Liver (tissue), 9 donors: ENCODE results near the gene MRPL37. TPM values are rescaled to one million over a fixed set of nuclear protein-coding genes. Genes with fewer than 3 reads are reported as not detected.
"Not testable (repeated sequence)": the region's sequence is repeated elsewhere in the genome, so short reads cannot be mapped to it uniquely, and the experiment has no call there.

Source experiments
- DNase-seq: peaks from one replicate; pipeline ENCODE4 v3.0.0-alpha.2; 2017; ENCODE audit warnings: low spot score
- H3K27ac ChIP-seq, 2 donors: one replicate each; pipeline ENCODE4 v1.7.0; 2013; ENCODE audit warnings: inconsistent platforms in 2 of 2, low read length in 2 of 2, control low read depth in 1 of 2, low read depth in 1 of 2, mild to moderate bottlenecking in 1 of 2
- H3K27me3 ChIP-seq, 4 donors: one replicate each; pipeline versions ENCODE4 v1.6.1 to v1.7.0; 2013; ENCODE audit warnings: low read length in 3 of 4, inconsistent platforms in 1 of 4, mild to moderate bottlenecking in 1 of 4, moderate library complexity in 1 of 4; ENCODE audit not compliant: control insufficient read depth in 4 of 4, insufficient read depth in 4 of 4
- H3K36me3 ChIP-seq, 4 donors: one replicate each; pipeline versions ENCODE4 v1.6.1 to v1.7.0; 2013; ENCODE audit warnings: low read length in 3 of 4, mild to moderate bottlenecking in 3 of 4, low read depth in 1 of 4, moderate library complexity in 1 of 4; ENCODE audit not compliant: control insufficient read depth in 4 of 4, insufficient read depth in 3 of 4
- H3K4me1 ChIP-seq, 4 donors: one replicate each; pipeline versions ENCODE4 v1.6.1 to v1.7.0; 2013; ENCODE audit warnings: low read length in 3 of 4, mild to moderate bottlenecking in 3 of 4, moderate library complexity in 1 of 4; ENCODE audit not compliant: control insufficient read depth in 4 of 4, insufficient read depth in 4 of 4
- H3K4me3 ChIP-seq, 3 donors: one replicate each; pipeline versions ENCODE4 v1.6.1 to v1.7.0; 2013; ENCODE audit warnings: low read length in 3 of 3, control low read depth in 1 of 3, low read depth in 1 of 3, mild to moderate bottlenecking in 1 of 3
- H3K9ac ChIP-seq, 2 donors: one replicate each; pipeline ENCODE4 v1.7.0; 2013; ENCODE audit warnings: low read length in 2 of 2, mild to moderate bottlenecking in 2 of 2, moderate library complexity in 2 of 2, control low read depth in 1 of 2, low read depth in 1 of 2
- H3K9me3 ChIP-seq, 4 donors: one replicate each; pipeline versions ENCODE4 v1.6.1 to v1.7.0; 2013; ENCODE audit warnings: low read length in 3 of 4; ENCODE audit not compliant: control insufficient read depth in 4 of 4
- ATF3 ChIP-seq: IDR thresholded peaks from 2 replicates; pipeline ENCODE4 v1.6.1; 2016; ENCODE audit warnings: antibody characterized with exemption
- CTCF ChIP-seq: fragments of 150-350 bp; IDR thresholded peaks from 2 replicates; pipeline ENCODE4 v1.5.1; 2017; ENCODE audit warnings: improper control_type of control experiment, low read depth, low read length; ENCODE audit not compliant: missing input control
- GABPA ChIP-seq, 2 donors: IDR thresholded peaks in 1 of 2; conservative IDR thresholded peaks in 1 of 2; 2 replicates each; pipeline ENCODE4 v1.6.1; 2016; ENCODE audit warnings: antibody characterized with exemption in 2 of 2, mild to moderate bottlenecking in 1 of 2, moderate library complexity in 1 of 2
- HNF4A ChIP-seq, 2 donors: conservative IDR thresholded peaks; 2 replicates each; pipeline ENCODE4 v1.6.1; 2016; ENCODE audit warnings: antibody characterized with exemption in 2 of 2, mild to moderate bottlenecking in 2 of 2
- HNF4G ChIP-seq: IDR thresholded peaks from 2 replicates; pipeline ENCODE4 v1.6.1; 2016; ENCODE audit warnings: antibody characterized with exemption
- JUND ChIP-seq, 2 donors: IDR thresholded peaks; 2 replicates each; pipeline ENCODE4 v1.6.1; 2016; ENCODE audit warnings: antibody characterized with exemption in 2 of 2
- NR2F2 ChIP-seq: IDR thresholded peaks from 2 replicates; pipeline ENCODE4 v1.6.1; 2016; ENCODE audit warnings: antibody characterized with exemption
- RAD21 ChIP-seq, 2 donors: IDR thresholded peaks; 2 replicates each; pipeline ENCODE4 v1.6.1; 2016; ENCODE audit warnings: antibody characterized with exemption in 2 of 2, mild to moderate bottlenecking in 2 of 2
- RXRA ChIP-seq, 2 donors: IDR thresholded peaks; 2 replicates each; pipeline ENCODE4 v1.6.1; 2017 to 2018; ENCODE audit warnings: antibody characterized with exemption in 2 of 2, mild to moderate bottlenecking in 1 of 2
- SP1 ChIP-seq: IDR thresholded peaks from 2 replicates; pipeline ENCODE4 v1.6.1; 2018; ENCODE audit warnings: antibody characterized with exemption, mild to moderate bottlenecking
- YY1 ChIP-seq: IDR thresholded peaks from 2 replicates; pipeline ENCODE4 v1.6.1; 2016; ENCODE audit warnings: antibody characterized with exemption, mild to moderate bottlenecking
- WGBS: extraction: QIAGEN DNeasy Blood & Tissue Kit; methylation state at CpG from one replicate; pipeline ENCODE4 v1.1.7; 2013; 5-methylcytosine and 5-hydroxymethylcytosine counted together
- polyA plus RNA-seq, 2 donors: library from polyadenylated mRNA; stranded (reverse) in 1 of 2; unstranded in 1 of 2; fragments of 200-250 nt in 1 of 2; fragments of >200 nt in 1 of 2; fragmentation: Nextera tagmentation in 1 of 2; extraction: Ambion mirVana in 1 of 2; gene quantifications; one replicate each; pipeline versions ENCODE4 v1.2.1 to v1.2.3, GENCODE V29; 2013 to 2015
- total RNA-seq, 2 donors: library from RNA; depleted of rRNA; stranded (reverse); fragments of >200 nt; gene quantifications; one replicate each; pipeline ENCODE4 v1.2.3, GENCODE V29; 2014
- TF ChIP-seq, protein P1 (sequence below): IDR thresholded peaks from 2 replicates; pipeline ENCODE4 v1.6.1; 2016; ENCODE audit warnings: antibody characterized with exemption
- TF ChIP-seq, protein P2 (sequence below): IDR thresholded peaks from 2 replicates; pipeline ENCODE4 v1.6.1; 2016; ENCODE audit warnings: antibody characterized with exemption
- TF ChIP-seq, protein P3 (sequence below): IDR thresholded peaks from 2 replicates; pipeline ENCODE4 v1.6.1; 2016; ENCODE audit warnings: antibody characterized with exemption, mild to moderate bottlenecking
- donor health status: healthy.
- donor health status: healthy.
- donor health status: healthy.
- donor health status: healthy.
- donor health status: healthy.

The MRPL37 gene
- total and polyA plus RNA-seq, 4 donors, result 34.7 to 114 (median 69.2) TPM

GRCh38 chr1:54163573-54163972 lies 36.4 kb upstream of the MRPL37 start:
- WGBS, result 85% methylated on average over 5 of the region's 5 CpGs
- no peak for TF ChIP-seq YY1
- TF ChIP-seq RXRA (IDR thresholded peaks at IDR 0.05), result no peak
- TF ChIP-seq SP1, result no peak
- no peak for TF ChIP-seq GABPA (IDR thresholded peaks at IDR 0.05 in 1 of 2, conservative IDR thresholded peaks at IDR 0.05 in 1 of 2)
- no peak for TF ChIP-seq HNF4G
- no peak for TF ChIP-seq ATF3
- TF ChIP-seq JUND (IDR thresholded peaks at IDR 0.05), result no peak
- TF ChIP-seq, protein P1, sequence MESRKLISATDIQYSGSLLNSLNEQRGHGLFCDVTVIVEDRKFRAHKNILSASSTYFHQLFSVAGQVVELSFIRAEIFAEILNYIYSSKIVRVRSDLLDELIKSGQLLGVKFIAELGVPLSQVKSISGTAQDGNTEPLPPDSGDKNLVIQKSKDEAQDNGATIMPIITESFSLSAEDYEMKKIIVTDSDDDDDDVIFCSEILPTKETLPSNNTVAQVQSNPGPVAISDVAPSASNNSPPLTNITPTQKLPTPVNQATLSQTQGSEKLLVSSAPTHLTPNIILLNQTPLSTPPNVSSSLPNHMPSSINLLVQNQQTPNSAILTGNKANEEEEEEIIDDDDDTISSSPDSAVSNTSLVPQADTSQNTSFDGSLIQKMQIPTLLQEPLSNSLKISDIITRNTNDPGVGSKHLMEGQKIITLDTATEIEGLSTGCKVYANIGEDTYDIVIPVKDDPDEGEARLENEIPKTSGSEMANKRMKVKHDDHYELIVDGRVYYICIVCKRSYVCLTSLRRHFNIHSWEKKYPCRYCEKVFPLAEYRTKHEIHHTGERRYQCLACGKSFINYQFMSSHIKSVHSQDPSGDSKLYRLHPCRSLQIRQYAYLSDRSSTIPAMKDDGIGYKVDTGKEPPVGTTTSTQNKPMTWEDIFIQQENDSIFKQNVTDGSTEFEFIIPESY, result no peak
- TF ChIP-seq CTCF, result no peak
- TF ChIP-seq RAD21 (IDR thresholded peaks at IDR 0.05), result no peak

DNA sequence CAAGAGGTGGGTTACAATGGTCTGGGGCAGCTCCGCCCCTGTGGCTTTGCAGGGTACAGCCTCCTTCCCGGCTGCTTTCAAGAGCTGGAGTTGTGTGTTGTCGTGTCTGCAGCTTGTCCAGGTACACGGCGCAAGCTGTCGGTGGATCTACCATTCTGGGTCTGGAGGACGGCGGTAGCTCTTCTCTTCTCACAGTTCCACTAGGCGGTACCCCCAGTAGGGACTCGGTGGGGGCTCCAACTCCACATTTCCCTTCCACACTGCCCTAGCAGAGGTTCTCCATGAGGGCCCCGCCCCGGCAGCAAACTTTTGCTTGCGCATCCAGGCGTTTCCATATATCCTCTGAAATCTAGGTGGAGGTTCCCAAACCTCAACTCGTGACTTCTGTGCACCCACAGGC lies 34.8 kb upstream of the MRPL37 start:
- Histone ChIP-seq H3K4me3 (no peak overlapping the region), H3K9me3 (no peaks in the 10 kb centered on the region), H3K9ac (no peak overlapping the region), H3K4me1 (no peaks in the 10 kb centered on the region), H3K27ac (no peak overlapping the region), H3K27me3 (no peaks in the 10 kb centered on the region), H3K36me3 (no peaks in the 10 kb centered on the region)
- no peak for DNase-seq
- TF ChIP-seq YY1, result no peak
- TF ChIP-seq, protein P2, sequence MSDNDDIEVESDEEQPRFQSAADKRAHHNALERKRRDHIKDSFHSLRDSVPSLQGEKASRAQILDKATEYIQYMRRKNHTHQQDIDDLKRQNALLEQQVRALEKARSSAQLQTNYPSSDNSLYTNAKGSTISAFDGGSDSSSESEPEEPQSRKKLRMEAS, result no peak
- no peak for TF ChIP-seq NR2F2
- TF ChIP-seq, protein P3, sequence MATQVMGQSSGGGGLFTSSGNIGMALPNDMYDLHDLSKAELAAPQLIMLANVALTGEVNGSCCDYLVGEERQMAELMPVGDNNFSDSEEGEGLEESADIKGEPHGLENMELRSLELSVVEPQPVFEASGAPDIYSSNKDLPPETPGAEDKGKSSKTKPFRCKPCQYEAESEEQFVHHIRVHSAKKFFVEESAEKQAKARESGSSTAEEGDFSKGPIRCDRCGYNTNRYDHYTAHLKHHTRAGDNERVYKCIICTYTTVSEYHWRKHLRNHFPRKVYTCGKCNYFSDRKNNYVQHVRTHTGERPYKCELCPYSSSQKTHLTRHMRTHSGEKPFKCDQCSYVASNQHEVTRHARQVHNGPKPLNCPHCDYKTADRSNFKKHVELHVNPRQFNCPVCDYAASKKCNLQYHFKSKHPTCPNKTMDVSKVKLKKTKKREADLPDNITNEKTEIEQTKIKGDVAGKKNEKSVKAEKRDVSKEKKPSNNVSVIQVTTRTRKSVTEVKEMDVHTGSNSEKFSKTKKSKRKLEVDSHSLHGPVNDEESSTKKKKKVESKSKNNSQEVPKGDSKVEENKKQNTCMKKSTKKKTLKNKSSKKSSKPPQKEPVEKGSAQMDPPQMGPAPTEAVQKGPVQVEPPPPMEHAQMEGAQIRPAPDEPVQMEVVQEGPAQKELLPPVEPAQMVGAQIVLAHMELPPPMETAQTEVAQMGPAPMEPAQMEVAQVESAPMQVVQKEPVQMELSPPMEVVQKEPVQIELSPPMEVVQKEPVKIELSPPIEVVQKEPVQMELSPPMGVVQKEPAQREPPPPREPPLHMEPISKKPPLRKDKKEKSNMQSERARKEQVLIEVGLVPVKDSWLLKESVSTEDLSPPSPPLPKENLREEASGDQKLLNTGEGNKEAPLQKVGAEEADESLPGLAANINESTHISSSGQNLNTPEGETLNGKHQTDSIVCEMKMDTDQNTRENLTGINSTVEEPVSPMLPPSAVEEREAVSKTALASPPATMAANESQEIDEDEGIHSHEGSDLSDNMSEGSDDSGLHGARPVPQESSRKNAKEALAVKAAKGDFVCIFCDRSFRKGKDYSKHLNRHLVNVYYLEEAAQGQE, result no peak
- no peak for TF ChIP-seq RXRA (IDR thresholded peaks at IDR 0.05)
- no peak for TF ChIP-seq JUND (IDR thresholded peaks at IDR 0.05)
- no peak for TF ChIP-seq HNF4A (conservative IDR thresholded peaks at IDR 0.05)
- no peak for TF ChIP-seq GABPA (IDR thresholded peaks at IDR 0.05 in 1 of 2, conservative IDR thresholded peaks at IDR 0.05 in 1 of 2)
- TF ChIP-seq CTCF, result no peak
- no peak for TF ChIP-seq HNF4G
- no peak for TF ChIP-seq SP1
- WGBS, result 92% methylated on average over 15 of the region's 15 CpGs

More at GRCh38 chr1:54163573-54163972, 36.4 kb upstream of the MRPL37 start:
- no peaks in the 10 kb centered on the region for H3K9me3 ChIP-seq
- DNase-seq, result no peak
- H3K4me3 ChIP-seq, result no peak overlapping the region
- H3K27ac ChIP-seq, result no peak overlapping the region
- no peak overlapping the region for H3K9ac ChIP-seq
- H3K36me3 ChIP-seq, result no peaks in the 10 kb centered on the region
- H3K4me1 ChIP-seq, result no peaks in the 10 kb centered on the region
- H3K27me3 ChIP-seq, result no peaks in the 10 kb centered on the region

DNA sequence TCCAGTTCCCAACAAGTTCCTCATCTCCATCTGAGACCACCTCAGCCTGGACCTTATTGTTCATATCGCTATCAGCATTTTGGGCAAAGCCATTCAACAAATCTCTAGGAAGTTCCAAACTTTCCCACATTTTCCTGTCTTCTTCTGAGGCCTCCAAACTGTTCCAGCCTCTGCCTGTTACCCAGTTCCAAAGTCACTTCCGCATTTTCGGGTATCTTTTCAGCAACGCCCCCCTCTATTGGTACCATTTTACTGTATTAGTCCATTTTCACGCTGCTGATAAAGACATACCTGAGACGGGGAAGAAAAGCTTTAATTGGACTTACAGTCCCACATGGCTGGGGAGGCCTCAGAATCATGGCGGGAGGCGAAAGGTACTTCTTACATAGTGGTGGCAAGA lies 33.6 kb upstream of the MRPL37 start:
- H3K9ac ChIP-seq, H3K4me1 ChIP-seq, H3K36me3 ChIP-seq, H3K27ac ChIP-seq, DNase-seq, H3K4me3 ChIP-seq, H3K27me3 ChIP-seq, H3K9me3 ChIP-seq: not testable (repeated sequence)
- WGBS, result 95% methylated on average over 8 of the region's 8 CpGs
